Lower leg skin (tissue), 3 donors: ENCODE results near the gene ODAD2.

Experiments
- CTCF ChIP-seq, 3 donors: fragments of 450-650 bp; IDR thresholded peaks; one replicate each; pipeline ENCODE4 v1.5.1; 2016; ENCODE audit warnings: antibody characterized with exemption in 3 of 3, mild to moderate bottlenecking in 3 of 3, moderate library complexity in 2 of 3
- POLR2A ChIP-seq, 2 donors: fragments of 450-650 bp; IDR thresholded peaks; one replicate each; pipeline ENCODE4 v1.6.1; 2016 to 2017; ENCODE audit warnings: antibody characterized with exemption in 2 of 2, mild to moderate bottlenecking in 1 of 2, moderate library complexity in 1 of 2

DNA sequence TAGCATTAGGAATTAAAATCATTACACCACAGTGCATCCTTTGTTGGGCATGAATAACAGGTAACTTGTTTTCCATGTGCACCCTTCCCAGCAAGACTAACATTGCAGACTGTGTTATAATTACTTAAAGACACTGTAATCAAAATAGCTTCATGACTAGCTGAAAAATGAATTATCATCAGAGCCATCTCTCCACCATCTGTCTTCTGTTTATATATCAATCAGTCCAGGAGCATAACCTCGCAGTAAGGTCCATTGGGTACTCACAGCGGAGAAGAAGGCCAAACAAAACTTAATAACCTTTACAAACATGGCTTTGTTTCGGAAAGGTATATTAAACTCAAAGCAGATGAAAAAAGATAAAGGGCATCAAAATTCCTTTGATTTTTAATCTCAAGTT is 90.6 kb downstream of the ODAD2 start:
- TF ChIP-seq CTCF (IDR thresholded peaks at IDR 0.05) (no peak), POLR2A (IDR thresholded peaks at IDR 0.05) (no peak)
